HL-60 (cell line): Measurements from ENCODE around the gene GPD2.

Source experiments
- GABPA ChIP-seq: IDR thresholded peaks from 2 replicates; pipeline ENCODE4 v1.6.1; 2012; ENCODE audit warnings: low read depth
- POLR2AphosphoS5 ChIP-seq: IDR thresholded peaks from 2 replicates; pipeline ENCODE4 v1.6.1; 2012; ENCODE audit warnings: low read depth
- TF ChIP-seq, protein P1 (sequence below): IDR thresholded peaks from one replicate; pipeline ENCODE4 v1.5.1; 2011; ENCODE audit warnings: low read length, control low read depth, inconsistent platforms; ENCODE audit not compliant: insufficient read depth
- TF ChIP-seq, protein P2 (sequence below): IDR thresholded peaks from 2 replicates; pipeline ENCODE4 v1.6.1; 2012; ENCODE audit warnings: low read depth; ENCODE audit not compliant: insufficient replicate concordance

DNA sequence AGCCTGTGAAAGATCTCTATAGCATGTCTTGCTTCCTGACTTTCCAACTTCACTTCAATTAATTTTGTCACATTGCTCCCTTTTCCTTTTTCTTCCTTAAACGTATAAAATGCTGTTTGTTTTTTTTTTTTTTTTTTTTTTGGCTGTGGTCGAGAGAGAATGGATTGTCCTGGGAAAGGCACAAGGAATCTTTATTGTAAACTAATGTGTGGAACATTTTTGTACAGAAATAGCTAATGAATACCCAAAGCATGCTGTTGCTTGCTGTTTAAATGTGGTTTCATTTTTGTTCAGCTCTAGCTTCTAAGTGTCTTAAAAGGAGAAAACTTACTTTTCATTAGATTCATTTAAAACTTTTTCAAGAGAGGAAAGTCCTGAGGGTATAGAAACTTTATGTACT, 105.5 kb downstream of the GPD2 start:
- no peak for TF ChIP-seq POLR2AphosphoS5
- TF ChIP-seq, protein P1, sequence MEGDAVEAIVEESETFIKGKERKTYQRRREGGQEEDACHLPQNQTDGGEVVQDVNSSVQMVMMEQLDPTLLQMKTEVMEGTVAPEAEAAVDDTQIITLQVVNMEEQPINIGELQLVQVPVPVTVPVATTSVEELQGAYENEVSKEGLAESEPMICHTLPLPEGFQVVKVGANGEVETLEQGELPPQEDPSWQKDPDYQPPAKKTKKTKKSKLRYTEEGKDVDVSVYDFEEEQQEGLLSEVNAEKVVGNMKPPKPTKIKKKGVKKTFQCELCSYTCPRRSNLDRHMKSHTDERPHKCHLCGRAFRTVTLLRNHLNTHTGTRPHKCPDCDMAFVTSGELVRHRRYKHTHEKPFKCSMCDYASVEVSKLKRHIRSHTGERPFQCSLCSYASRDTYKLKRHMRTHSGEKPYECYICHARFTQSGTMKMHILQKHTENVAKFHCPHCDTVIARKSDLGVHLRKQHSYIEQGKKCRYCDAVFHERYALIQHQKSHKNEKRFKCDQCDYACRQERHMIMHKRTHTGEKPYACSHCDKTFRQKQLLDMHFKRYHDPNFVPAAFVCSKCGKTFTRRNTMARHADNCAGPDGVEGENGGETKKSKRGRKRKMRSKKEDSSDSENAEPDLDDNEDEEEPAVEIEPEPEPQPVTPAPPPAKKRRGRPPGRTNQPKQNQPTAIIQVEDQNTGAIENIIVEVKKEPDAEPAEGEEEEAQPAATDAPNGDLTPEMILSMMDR = no peak
- TF ChIP-seq, protein P2, sequence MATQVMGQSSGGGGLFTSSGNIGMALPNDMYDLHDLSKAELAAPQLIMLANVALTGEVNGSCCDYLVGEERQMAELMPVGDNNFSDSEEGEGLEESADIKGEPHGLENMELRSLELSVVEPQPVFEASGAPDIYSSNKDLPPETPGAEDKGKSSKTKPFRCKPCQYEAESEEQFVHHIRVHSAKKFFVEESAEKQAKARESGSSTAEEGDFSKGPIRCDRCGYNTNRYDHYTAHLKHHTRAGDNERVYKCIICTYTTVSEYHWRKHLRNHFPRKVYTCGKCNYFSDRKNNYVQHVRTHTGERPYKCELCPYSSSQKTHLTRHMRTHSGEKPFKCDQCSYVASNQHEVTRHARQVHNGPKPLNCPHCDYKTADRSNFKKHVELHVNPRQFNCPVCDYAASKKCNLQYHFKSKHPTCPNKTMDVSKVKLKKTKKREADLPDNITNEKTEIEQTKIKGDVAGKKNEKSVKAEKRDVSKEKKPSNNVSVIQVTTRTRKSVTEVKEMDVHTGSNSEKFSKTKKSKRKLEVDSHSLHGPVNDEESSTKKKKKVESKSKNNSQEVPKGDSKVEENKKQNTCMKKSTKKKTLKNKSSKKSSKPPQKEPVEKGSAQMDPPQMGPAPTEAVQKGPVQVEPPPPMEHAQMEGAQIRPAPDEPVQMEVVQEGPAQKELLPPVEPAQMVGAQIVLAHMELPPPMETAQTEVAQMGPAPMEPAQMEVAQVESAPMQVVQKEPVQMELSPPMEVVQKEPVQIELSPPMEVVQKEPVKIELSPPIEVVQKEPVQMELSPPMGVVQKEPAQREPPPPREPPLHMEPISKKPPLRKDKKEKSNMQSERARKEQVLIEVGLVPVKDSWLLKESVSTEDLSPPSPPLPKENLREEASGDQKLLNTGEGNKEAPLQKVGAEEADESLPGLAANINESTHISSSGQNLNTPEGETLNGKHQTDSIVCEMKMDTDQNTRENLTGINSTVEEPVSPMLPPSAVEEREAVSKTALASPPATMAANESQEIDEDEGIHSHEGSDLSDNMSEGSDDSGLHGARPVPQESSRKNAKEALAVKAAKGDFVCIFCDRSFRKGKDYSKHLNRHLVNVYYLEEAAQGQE = no peak
- no peak for TF ChIP-seq GABPA
